KMS-11 (cell line): Measurements from ENCODE around the gene ARRB2.

Experiments used
- H2AFZ ChIP-seq: fragments of 200-600 bp; sonication (generic); 2 replicates; pipeline ENCODE4 v1.6.1; 2016; ENCODE audit warnings: antibody characterized with exemption, mixed run types, low read depth
- H3K27ac ChIP-seq: fragments of 200-600 bp; sonication (generic); 2 replicates; pipeline ENCODE4 v1.6.1; 2016; ENCODE audit warnings: mild to moderate bottlenecking, mixed run types
- H3K27me3 ChIP-seq: fragments of 200-600 bp; sonication (generic); 2 replicates; pipeline ENCODE4 v1.6.1; 2017; ENCODE audit warnings: mild to moderate bottlenecking, low read depth, mixed run types, moderate library complexity; ENCODE audit not compliant: insufficient read depth
- H3K36me3 ChIP-seq: fragments of 200-600 bp; sonication (generic); 2 replicates; pipeline ENCODE4 v1.6.1; 2017; ENCODE audit warnings: mild to moderate bottlenecking, mixed run types; ENCODE audit not compliant: insufficient read depth
- H3K4me1 ChIP-seq: fragments of 200-600 bp; sonication (generic); 2 replicates; pipeline ENCODE4 v1.6.1; 2016; ENCODE audit warnings: mild to moderate bottlenecking, low read depth, mixed run types; ENCODE audit not compliant: poor library complexity, severe bottlenecking
- H3K4me2 ChIP-seq: fragments of 200-600 bp; sonication (generic); 2 replicates; pipeline ENCODE4 v1.7.0; 2016; ENCODE audit warnings: mild to moderate bottlenecking, mixed run types
- H3K4me3 ChIP-seq: fragments of 200-600 bp; sonication (generic); IDR thresholded peaks from 2 replicates; pipeline ENCODE4 v1.6.1; 2017; ENCODE audit warnings: low read depth, low read length, mixed read lengths; ENCODE audit not compliant: insufficient read depth
- H3K79me2 ChIP-seq: fragments of 200-600 bp; sonication (generic); 2 replicates; pipeline ENCODE4 v1.6.1; 2016; ENCODE audit warnings: low read depth, mixed run types; ENCODE audit not compliant: insufficient read depth
- H3K9ac ChIP-seq: fragments of 200-600 bp; sonication (generic); 2 replicates; pipeline ENCODE4 v1.6.1; 2016; ENCODE audit warnings: mild to moderate bottlenecking, mixed run types
- H4K20me1 ChIP-seq: fragments of 200-600 bp; sonication (generic); 2 replicates; pipeline ENCODE4 v1.6.1; 2016; ENCODE audit warnings: mild to moderate bottlenecking, mixed run types; ENCODE audit not compliant: insufficient read depth
- TF ChIP-seq, protein P1 (sequence below): fragments of 200-600 bp; sonication (generic); conservative IDR thresholded peaks from 2 replicates; pipeline ENCODE4 v1.6.1; 2017; ENCODE audit warnings: low read depth, mild to moderate bottlenecking, antibody characterized with exemption, low read length, moderate library complexity, mixed read lengths

The ARRB2 gene

DNA sequence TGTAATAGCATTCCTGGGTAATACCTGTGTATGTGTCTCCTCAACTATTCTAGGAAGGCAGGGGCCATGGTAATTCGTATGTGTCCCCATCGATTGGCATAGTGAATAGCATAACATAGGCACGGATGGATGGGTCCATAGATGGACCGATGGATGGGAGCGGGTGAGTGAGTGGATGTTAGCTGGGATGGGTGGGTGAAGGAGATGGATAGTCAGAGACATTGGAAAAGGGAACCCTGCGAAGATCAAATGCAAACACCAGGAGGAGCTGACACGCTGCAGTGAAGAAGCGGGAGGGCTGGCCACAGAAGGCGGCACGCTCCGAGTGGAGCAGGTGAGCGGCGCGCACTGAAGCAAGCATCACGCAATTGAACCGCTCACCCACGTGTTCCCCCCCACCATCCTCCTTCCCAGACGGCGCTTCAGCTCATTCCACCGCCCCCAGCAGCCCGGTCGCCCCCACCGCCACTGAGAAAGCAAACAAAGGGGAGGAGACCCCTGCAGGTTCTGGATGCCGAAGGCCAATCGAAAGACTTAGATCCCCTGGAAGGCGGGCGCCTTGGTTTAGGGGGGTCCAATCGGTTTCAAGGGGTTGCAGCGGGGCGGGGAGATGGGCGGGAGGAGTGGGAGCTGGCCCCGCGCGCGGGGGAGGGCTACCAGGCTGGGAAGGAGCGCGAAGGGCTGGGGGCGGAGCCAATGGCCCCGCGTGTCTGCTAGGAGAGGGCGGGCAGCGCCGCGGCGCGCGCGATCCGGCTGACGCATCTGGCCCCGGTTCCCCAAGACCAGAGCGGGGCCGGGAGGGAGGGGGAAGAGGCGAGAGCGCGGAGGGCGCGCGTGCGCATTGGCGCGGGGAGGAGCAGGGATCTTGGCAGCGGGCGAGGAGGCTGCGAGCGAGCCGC is at the start of gene ARRB2:
ARRB2 (plus strand) TSS at position 839 of the 899 bp plus-strand sequence. CDS start 90 bp downstream, outside the sequence.
- no peaks in the 10 kb centered on the region for H3K36me3 ChIP-seq
- H2AFZ ChIP-seq = peak within 1 kb of the TSS; percentile 14; the same call in 1 of the 2 replicates
- no peaks in the 10 kb centered on the region for H4K20me1 ChIP-seq
- TF ChIP-seq, protein P1, sequence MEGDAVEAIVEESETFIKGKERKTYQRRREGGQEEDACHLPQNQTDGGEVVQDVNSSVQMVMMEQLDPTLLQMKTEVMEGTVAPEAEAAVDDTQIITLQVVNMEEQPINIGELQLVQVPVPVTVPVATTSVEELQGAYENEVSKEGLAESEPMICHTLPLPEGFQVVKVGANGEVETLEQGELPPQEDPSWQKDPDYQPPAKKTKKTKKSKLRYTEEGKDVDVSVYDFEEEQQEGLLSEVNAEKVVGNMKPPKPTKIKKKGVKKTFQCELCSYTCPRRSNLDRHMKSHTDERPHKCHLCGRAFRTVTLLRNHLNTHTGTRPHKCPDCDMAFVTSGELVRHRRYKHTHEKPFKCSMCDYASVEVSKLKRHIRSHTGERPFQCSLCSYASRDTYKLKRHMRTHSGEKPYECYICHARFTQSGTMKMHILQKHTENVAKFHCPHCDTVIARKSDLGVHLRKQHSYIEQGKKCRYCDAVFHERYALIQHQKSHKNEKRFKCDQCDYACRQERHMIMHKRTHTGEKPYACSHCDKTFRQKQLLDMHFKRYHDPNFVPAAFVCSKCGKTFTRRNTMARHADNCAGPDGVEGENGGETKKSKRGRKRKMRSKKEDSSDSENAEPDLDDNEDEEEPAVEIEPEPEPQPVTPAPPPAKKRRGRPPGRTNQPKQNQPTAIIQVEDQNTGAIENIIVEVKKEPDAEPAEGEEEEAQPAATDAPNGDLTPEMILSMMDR = no peak; the same call in 1 of the 2 replicates
- no peaks in the 10 kb centered on the region for H3K79me2 ChIP-seq
- H3K27ac ChIP-seq = peak within 1 kb of the TSS; percentile 43
- H3K4me3 ChIP-seq = no peak within 1 kb of the TSS
- no peaks in the 10 kb centered on the region for H3K4me1 ChIP-seq
- peak within 1 kb of the TSS; percentile 32; the same call in 1 of the 2 replicates for H3K9ac ChIP-seq
- peak within 1 kb of the TSS; percentile 33; the same call in 1 of the 2 replicates for H3K4me2 ChIP-seq
- no peaks in the 10 kb centered on the region for H3K27me3 ChIP-seq

DNA sequence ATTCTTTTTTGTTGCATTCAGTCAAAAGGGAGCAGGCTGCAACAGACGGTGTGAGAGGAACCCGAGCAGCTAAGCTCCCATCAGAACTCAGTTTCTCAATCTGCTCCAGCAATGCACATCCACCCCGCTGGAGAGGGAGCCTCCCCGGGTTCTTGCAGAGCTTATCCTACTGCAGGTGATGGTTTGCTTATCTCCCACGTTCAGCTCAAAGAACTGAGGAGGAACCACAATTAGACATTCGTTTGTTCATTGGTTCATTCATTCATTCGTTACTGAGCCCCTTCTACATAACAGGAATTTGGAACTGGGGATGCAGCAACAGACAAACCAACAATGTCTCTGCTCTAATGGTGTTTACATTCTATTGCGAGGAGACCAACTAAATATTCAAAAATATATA is 46.7 kb upstream of the ARRB2 start:
- no peak overlapping the region for H3K27ac ChIP-seq
- no peaks in the 10 kb centered on the region for H4K20me1 ChIP-seq
- H2AFZ ChIP-seq = no peak overlapping the region
- H3K9ac ChIP-seq = no peak overlapping the region
- H3K4me3 ChIP-seq = no peak overlapping the region
- no peaks in the 10 kb centered on the region for H3K27me3 ChIP-seq
- no peak overlapping the region for H3K4me2 ChIP-seq
- H3K79me2 ChIP-seq = no peaks in the 10 kb centered on the region
- TF ChIP-seq, protein P1 = no peak
- H3K36me3 ChIP-seq = no peaks in the 10 kb centered on the region
- no peaks in the 10 kb centered on the region for H3K4me1 ChIP-seq

DNA sequence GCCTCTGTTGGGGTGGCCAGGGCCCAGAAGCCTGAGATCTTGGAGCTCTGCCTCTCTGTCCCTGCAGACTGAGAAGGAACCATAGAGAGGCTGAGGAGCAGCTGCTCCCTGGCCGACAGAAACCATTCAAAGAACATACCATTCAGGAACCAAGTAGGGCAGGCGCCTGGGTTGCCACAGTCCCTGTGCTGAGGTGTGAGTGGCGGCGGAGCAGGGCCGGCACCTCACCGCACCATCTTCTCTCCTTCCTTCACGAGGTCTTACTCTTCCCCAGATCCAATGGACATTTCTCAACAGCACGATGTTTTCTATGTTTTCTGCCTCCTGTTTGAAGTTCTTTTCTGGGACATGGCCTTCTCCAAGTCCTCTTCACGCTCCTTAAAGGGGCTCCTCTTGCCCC is 46.2 kb upstream of the ARRB2 start:
- TF ChIP-seq, protein P1 = no peak
- no peak overlapping the region for H3K27ac ChIP-seq
- no peak overlapping the region for H3K4me3 ChIP-seq
- H3K27me3 ChIP-seq = no peaks in the 10 kb centered on the region
- no peaks in the 10 kb centered on the region for H3K4me1 ChIP-seq
- H3K4me2 ChIP-seq = no peak overlapping the region
- H3K36me3 ChIP-seq = no peaks in the 10 kb centered on the region
- H3K79me2 ChIP-seq = no peaks in the 10 kb centered on the region
- no peak overlapping the region for H3K9ac ChIP-seq
- H4K20me1 ChIP-seq = no peaks in the 10 kb centered on the region
- H2AFZ ChIP-seq = no peak overlapping the region

DNA sequence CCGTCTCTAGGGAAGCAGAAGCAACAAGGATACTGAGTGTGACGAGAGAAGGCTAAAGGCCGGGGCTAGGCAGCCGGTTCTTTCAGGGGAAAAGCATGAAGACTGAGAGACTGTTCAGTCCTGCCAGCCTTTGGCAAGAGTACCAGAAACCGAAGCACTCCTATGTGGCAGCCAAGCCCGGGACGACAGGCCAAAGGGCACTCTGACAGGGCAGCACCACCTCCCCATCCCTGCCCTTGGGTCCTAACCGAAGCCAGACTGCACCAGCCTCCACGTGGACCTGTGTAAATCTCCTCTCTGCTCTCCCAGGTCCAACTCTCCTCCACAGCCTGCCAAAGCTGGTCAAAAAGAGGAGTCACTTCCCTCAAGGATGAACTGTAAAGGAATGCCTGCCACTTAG is 45.4 kb upstream of the ARRB2 start:
- TF ChIP-seq, protein P1 = no peak
- Histone ChIP-seq H3K4me3 (no peak overlapping the region), H3K79me2 (no peaks in the 10 kb centered on the region), H3K36me3 (no peaks in the 10 kb centered on the region), H3K27me3 (no peaks in the 10 kb centered on the region), H3K9ac (no peak overlapping the region), H3K4me1 (no peaks in the 10 kb centered on the region), H4K20me1 (no peaks in the 10 kb centered on the region), H3K4me2 (no peak overlapping the region), H2AFZ (no peak overlapping the region), H3K27ac (no peak overlapping the region)
